ENCODE data around the gene THRA.

GRCh38 chr17:40022961-40023541 is 39.7 kb upstream of the THRA start:
- TF ChIP-seq SNAI2 (CRISPR knock-in tag; IDR thresholded peaks at IDR 0.05) (no peak), ZFP3 (CRISPR knock-in tag; IDR thresholded peaks at IDR 0.05) (no peak), PATZ1 (CRISPR knock-in tag; IDR thresholded peaks at IDR 0.05; ENCODE audit: borderline replicate concordance) (no peak), RARB (CRISPR knock-in tag; IDR thresholded peaks at IDR 0.05) (no peak), ZFP30 (CRISPR knock-in tag; IDR thresholded peaks at IDR 0.05) (no peak), ARNTL (CRISPR knock-in tag; IDR thresholded peaks at IDR 0.05; ENCODE audit: borderline replicate concordance, low read depth) (no peak), TCF4 (CRISPR knock-in tag; IDR thresholded peaks at IDR 0.05; ENCODE audit: borderline replicate concordance) (no peak), TSHZ2 (CRISPR knock-in tag; IDR thresholded peaks at IDR 0.05) (no peak), TOX (CRISPR knock-in tag; IDR thresholded peaks at IDR 0.05; ENCODE audit: borderline replicate concordance) (no peak), BACH2 (CRISPR knock-in tag; IDR thresholded peaks at IDR 0.05; ENCODE audit: borderline replicate concordance) (no peak), ZNF70 (CRISPR knock-in tag; IDR thresholded peaks at IDR 0.05) (no peak), ZC3H10 (CRISPR knock-in tag; IDR thresholded peaks at IDR 0.05) (no peak)
